ENCODE data around the gene NUP210L.

NUP210L gene

DNA sequence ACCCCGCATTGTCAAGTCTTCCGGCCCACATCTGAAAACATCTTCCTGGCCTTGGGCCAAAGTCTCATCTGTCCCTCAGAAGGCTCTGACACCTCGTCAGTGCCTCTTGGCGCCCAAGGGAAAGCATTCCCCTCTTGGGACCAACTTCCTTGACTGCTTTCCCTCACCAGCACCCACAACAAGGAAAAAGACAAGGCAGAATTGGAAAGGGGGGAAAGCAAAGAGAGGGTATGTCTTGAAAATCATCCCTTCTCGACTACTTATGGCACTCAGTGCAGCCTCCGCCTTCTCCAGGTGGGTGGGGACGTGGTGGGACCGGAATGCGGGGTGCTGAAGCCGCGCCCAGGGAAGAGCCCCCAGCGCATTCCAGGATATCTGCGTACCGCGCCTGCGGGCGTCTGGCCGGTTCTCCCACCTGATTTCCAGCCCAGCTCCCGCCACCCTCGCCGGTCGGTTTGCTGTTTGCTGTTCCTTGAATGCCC, 191.0 kb downstream of the NUP210L start (continued):
- TF ChIP-seq, protein P1, sequence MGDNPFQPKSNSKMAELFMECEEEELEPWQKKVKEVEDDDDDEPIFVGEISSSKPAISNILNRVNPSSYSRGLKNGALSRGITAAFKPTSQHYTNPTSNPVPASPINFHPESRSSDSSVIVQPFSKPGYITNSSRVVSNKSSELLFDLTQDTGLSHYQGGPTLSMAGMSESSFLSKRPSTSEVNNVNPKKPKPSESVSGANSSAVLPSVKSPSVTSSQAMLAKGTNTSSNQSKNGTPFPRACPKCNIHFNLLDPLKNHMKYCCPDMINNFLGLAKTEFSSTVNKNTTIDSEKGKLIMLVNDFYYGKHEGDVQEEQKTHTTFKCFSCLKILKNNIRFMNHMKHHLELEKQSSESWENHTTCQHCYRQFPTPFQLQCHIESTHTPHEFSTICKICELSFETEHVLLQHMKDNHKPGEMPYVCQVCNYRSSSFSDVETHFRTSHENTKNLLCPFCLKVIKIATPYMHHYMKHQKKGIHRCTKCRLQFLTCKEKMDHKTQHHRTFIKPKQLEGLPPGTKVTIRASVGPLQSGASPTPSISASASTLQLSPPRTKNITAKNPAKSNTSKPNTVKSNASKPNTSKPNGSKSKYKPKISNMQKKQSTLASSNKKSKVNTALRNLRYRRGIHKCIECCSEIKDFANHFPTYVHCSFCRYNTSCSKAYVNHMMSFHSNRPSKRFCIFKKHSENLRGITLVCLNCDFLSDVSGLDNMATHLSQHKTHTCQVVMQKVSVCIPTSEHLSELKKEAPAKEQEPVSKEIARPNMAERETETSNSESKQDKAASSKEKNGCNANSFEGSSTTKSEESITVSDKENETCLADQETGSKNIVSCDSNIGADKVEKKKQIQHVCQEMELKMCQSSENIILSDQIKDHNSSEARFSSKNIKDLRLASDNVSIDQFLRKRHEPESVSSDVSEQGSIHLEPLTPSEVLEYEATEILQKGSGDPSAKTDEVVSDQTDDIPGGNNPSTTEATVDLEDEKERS (tag by site-specific recombination; IDR thresholded peaks at IDR 0.05), result no peak
- no peak for TF ChIP-seq ZSCAN4 (tag by site-specific recombination; IDR thresholded peaks at IDR 0.05)
- TF ChIP-seq GLIS2 (tag by site-specific recombination; IDR thresholded peaks at IDR 0.05), result peak; percentile 76
- no peak for TF ChIP-seq ZNF140 (tag by site-specific recombination; IDR thresholded peaks at IDR 0.05)
- TF ChIP-seq ZNF791 (tag by site-specific recombination; IDR thresholded peaks at IDR 0.05), result no peak
- no peak for TF ChIP-seq ZNF777 (tag by site-specific recombination; IDR thresholded peaks at IDR 0.05; ENCODE audit: borderline replicate concordance)
- peak; percentile 47; the same call in 1 of the 2 replicates for TF ChIP-seq ZSCAN16 (tag by site-specific recombination; IDR thresholded peaks at IDR 0.05)
- TF ChIP-seq ZNF341 (tag by site-specific recombination; IDR thresholded peaks at IDR 0.05; ENCODE audit: low read depth), result peak; percentile 98
- TF ChIP-seq ZNF621 (tag by site-specific recombination; IDR thresholded peaks at IDR 0.05), result no peak
- no peak for TF ChIP-seq ZNF843 (tag by site-specific recombination; IDR thresholded peaks at IDR 0.05)
- no peak for TF ChIP-seq ZXDB (tag by site-specific recombination; IDR thresholded peaks at IDR 0.05)
- TF ChIP-seq ZSCAN5A (tag by site-specific recombination; IDR thresholded peaks at IDR 0.05), result no peak
- no peak for TF ChIP-seq PRDM4 (tag by site-specific recombination; IDR thresholded peaks at IDR 0.05)
- no peak; the same call in 1 of the 2 replicates for TF ChIP-seq KLF17 (tag by site-specific recombination; IDR thresholded peaks at IDR 0.05)
- peak; percentile 64; the same call in 1 of the 2 replicates for TF ChIP-seq ZNF335 (tag by site-specific recombination; conservative IDR thresholded peaks at IDR 0.05)
- TF ChIP-seq ZNF48 (tag by site-specific recombination; IDR thresholded peaks at IDR 0.05), result no peak
- TF ChIP-seq, protein P2, sequence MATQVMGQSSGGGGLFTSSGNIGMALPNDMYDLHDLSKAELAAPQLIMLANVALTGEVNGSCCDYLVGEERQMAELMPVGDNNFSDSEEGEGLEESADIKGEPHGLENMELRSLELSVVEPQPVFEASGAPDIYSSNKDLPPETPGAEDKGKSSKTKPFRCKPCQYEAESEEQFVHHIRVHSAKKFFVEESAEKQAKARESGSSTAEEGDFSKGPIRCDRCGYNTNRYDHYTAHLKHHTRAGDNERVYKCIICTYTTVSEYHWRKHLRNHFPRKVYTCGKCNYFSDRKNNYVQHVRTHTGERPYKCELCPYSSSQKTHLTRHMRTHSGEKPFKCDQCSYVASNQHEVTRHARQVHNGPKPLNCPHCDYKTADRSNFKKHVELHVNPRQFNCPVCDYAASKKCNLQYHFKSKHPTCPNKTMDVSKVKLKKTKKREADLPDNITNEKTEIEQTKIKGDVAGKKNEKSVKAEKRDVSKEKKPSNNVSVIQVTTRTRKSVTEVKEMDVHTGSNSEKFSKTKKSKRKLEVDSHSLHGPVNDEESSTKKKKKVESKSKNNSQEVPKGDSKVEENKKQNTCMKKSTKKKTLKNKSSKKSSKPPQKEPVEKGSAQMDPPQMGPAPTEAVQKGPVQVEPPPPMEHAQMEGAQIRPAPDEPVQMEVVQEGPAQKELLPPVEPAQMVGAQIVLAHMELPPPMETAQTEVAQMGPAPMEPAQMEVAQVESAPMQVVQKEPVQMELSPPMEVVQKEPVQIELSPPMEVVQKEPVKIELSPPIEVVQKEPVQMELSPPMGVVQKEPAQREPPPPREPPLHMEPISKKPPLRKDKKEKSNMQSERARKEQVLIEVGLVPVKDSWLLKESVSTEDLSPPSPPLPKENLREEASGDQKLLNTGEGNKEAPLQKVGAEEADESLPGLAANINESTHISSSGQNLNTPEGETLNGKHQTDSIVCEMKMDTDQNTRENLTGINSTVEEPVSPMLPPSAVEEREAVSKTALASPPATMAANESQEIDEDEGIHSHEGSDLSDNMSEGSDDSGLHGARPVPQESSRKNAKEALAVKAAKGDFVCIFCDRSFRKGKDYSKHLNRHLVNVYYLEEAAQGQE (tag by site-specific recombination; IDR thresholded peaks at IDR 0.05), result peak; percentile 57; the same call in 1 of the 2 replicates
- TF ChIP-seq ZNF449 (tag by site-specific recombination; IDR thresholded peaks at IDR 0.05), result no peak
- TF ChIP-seq, protein P3, sequence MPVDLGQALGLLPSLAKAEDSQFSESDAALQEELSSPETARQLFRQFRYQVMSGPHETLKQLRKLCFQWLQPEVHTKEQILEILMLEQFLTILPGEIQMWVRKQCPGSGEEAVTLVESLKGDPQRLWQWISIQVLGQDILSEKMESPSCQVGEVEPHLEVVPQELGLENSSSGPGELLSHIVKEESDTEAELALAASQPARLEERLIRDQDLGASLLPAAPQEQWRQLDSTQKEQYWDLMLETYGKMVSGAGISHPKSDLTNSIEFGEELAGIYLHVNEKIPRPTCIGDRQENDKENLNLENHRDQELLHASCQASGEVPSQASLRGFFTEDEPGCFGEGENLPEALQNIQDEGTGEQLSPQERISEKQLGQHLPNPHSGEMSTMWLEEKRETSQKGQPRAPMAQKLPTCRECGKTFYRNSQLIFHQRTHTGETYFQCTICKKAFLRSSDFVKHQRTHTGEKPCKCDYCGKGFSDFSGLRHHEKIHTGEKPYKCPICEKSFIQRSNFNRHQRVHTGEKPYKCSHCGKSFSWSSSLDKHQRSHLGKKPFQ (tag by site-specific recombination; IDR thresholded peaks at IDR 0.05), result no peak
- no peak; the same call in 1 of the 2 replicates for TF ChIP-seq ZNF692 (tag by site-specific recombination; IDR thresholded peaks at IDR 0.05)
- no peak for TF ChIP-seq ZNF350 (tag by site-specific recombination; IDR thresholded peaks at IDR 0.05)
- TF ChIP-seq ZNF433 (tag by site-specific recombination; IDR thresholded peaks at IDR 0.05; ENCODE audit: low read depth), result no peak
